ENCODE data around the gene CDH9.

DNA sequence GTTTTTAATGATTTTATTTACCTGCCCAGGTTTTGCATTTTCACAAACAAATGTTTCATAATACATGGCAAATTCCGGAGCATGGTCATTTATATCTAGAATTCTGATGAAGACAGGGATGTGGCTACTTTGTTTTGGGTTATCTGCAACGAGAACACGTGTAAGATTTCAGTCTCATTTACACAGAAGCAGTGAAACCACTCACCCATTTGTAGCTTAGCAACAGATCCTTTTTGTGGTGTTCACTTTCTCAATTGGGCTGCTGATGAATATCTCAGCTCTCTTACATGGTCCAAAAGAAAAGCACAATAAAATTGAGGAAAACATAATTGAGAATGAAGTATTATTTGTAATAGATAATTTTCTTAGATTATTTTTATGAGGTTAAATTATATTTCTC, 148.6 kb downstream of the CDH9 start:
- TF ChIP-seq CTCF (IDR thresholded peaks at IDR 0.05), result no peak
- TF ChIP-seq POLR2A (IDR thresholded peaks at IDR 0.05), result no peak
